Measurements from ENCODE around the gene PAFAH1B1. TPM values are rescaled to one million over a fixed set of nuclear protein-coding genes. Genes with fewer than 3 reads are reported as not detected.

Gene PAFAH1B1
- total RNA-seq, 1 experiment from 2014 or later: 128 TPM

- no peak for DNase-seq (ENCODE audit: low read depth)
These were observed 126.4 kb downstream of the PAFAH1B1 start for GRCh38 chr17:2719861-2720260.

GRCh38 chr17:2721603-2722002 is 128.1 kb downstream of the PAFAH1B1 start:
- no peak for DNase-seq (ENCODE audit: low read depth)

- no peak for DNase-seq (ENCODE audit: low read depth)
These were observed 129.2 kb downstream of the PAFAH1B1 start for GRCh38 chr17:2722611-2723010.

- peak; percentile 28 for DNase-seq (ENCODE audit: low read depth)
These were observed 130.1 kb downstream of the PAFAH1B1 start for GRCh38 chr17:2723505-2723996.

- peak; percentile 51 for DNase-seq (ENCODE audit: low read depth)
These were observed 130.7 kb downstream of the PAFAH1B1 start for GRCh38 chr17:2723997-2724783.

- DNase-seq (ENCODE audit: low read depth): peak; percentile 72
These were observed 131.3 kb downstream of the PAFAH1B1 start for GRCh38 chr17:2724784-2725164.

- DNase-seq (ENCODE audit: low read depth): no peak
These were observed 137.4 kb downstream of the PAFAH1B1 start for GRCh38 chr17:2730764-2731353.

- no peak for DNase-seq (ENCODE audit: low read depth)
These were observed 138.4 kb downstream of the PAFAH1B1 start for GRCh38 chr17:2731807-2732206.

GRCh38 chr17:2734939-2735338 is 141.5 kb downstream of the PAFAH1B1 start:
- DNase-seq (ENCODE audit: low read depth): no peak

Other genes starting within 250 kb of the PAFAH1B1 start
- gene MNT, start 192.6 kb upstream of the PAFAH1B1 start, total RNA-seq (2014; rRNA removed; shearing (Covaris generic)): 1.2 and 1.7 TPM in 2 replicates
- gene METTL16, start 81.8 kb upstream of the PAFAH1B1 start, total RNA-seq (2014; rRNA removed; shearing (Covaris generic)): 20.2 and 21.2 TPM in 2 replicates
- gene CLUH, start 118.1 kb downstream of the PAFAH1B1 start, total RNA-seq (2014; rRNA removed; shearing (Covaris generic)): 41.2 and 47.9 TPM in 2 replicates
- gene CCDC92B, start 156.0 kb downstream of the PAFAH1B1 start, total RNA-seq (2014; rRNA removed; shearing (Covaris generic)): not detected in 2 replicates
- gene RAP1GAP2, start 202.8 kb downstream of the PAFAH1B1 start, total RNA-seq (2014; rRNA removed; shearing (Covaris generic)): 5.5 and 7.7 TPM in 2 replicates